GM12878 (cell line): ENCODE results near the gene SLC12A2. TPM values are rescaled to one million over a fixed set of nuclear protein-coding genes. Genes with fewer than 3 reads are reported as not detected.

Experiments
- ATAC-seq: fragments of 200-7000 bp; cut with Tn5 transposase; 3 replicates; pipeline ENCODE4 v1.9.1; 2020; ENCODE audit warnings: mild to moderate bottlenecking, moderate library complexity
- BruUV-seq: library from RNA; stranded (reverse); fragments of 400-500 nt; replicated peaks from 2 replicates; lab custom pipeline; 2021; lab: Mats Ljungman, UMichigan
- CTCF ChIA-PET: fragments of 300-600 bp; sonication (Branson Sonifier 250); formaldehyde crosslinking; extraction: SDS; loops from one replicate; lab custom pipeline; 2021; ENCODE audit warnings: inconsistent platforms; lab: Yijun Ruan, JAX
- POLR2A ChIA-PET: fragments of 350-600 bp; formaldehyde crosslinking; extraction: SDS; loops from one replicate; lab custom pipeline; 2021; ENCODE audit warnings: inconsistent platforms; lab: Charles Lee
- RAD21 ChIA-PET: fragments of 300-600 bp; sonication (Branson Sonifier 250); formaldehyde crosslinking; loops from one replicate; lab custom pipeline; 2023; ENCODE audit warnings: antibody characterized with exemption; ENCODE audit not compliant: unreplicated experiment; lab: Charles Lee
- SMC1A ChIA-PET: fragments of 300-600 bp; sonication (Branson Sonifier 250); formaldehyde crosslinking; loops from one replicate; lab custom pipeline; 2023; ENCODE audit not compliant: unreplicated experiment, uncharacterized antibody; lab: Charles Lee
- DNase-seq: peaks from one replicate; pipeline ENCODE4 v3.0.0-alpha.2; 2011; ENCODE audit warnings: low read depth, low spot score
- FAIRE-seq: peaks from 3 replicates; lab custom pipeline; 2011; peaks lifted over from hg19 to GRCh38; lab: Jason Lieb, UNC
- H2AFZ ChIP-seq: 2 replicates; pipeline ENCODE4 v1.6.0; 2011; ENCODE audit warnings: low read depth, low read length, control low read depth; ENCODE audit not compliant: control insufficient read depth
- H3K27ac ChIP-seq: 2 replicates; pipeline ENCODE4 v1.5.1; 2011; ENCODE audit warnings: control low read depth; ENCODE audit not compliant: control insufficient read depth, insufficient read depth
- H3K27me3 ChIP-seq, 2 experiments: replicated peaks in 1 of 2; 2 replicates each; pipeline versions ENCODE4 v1.6.0 to v1.6.1; 2011; ENCODE audit warnings: low read length in 1 of 2; ENCODE audit not compliant: control insufficient read depth in 2 of 2, insufficient read depth in 2 of 2
- H3K36me3 ChIP-seq, 2 experiments: 2 replicates each; pipeline ENCODE4 v1.5.1; 2011; ENCODE audit warnings: low read length in 1 of 2; ENCODE audit not compliant: control insufficient read depth in 2 of 2, insufficient read depth in 2 of 2
- H3K4me1 ChIP-seq: 2 replicates; pipeline ENCODE4 v1.6.1; 2011; ENCODE audit warnings: mild to moderate bottlenecking, low read length, moderate library complexity, mixed read lengths; ENCODE audit not compliant: control insufficient read depth, insufficient read depth
- H3K4me2 ChIP-seq: 2 replicates; pipeline ENCODE4 v1.6.0; 2011; ENCODE audit warnings: control low read depth; ENCODE audit not compliant: control insufficient read depth, insufficient read depth
- H3K4me3 ChIP-seq: fragments of 200-600 bp; sonication (generic); 2 replicates; pipeline ENCODE4 v1.5.1; 2016
- H3K79me2 ChIP-seq: 2 replicates; pipeline ENCODE4 v1.6.0; 2011; ENCODE audit warnings: low read length; ENCODE audit not compliant: control insufficient read depth, insufficient read depth
- H3K9ac ChIP-seq: 2 replicates; pipeline ENCODE4 v1.8.0; 2011; ENCODE audit warnings: low read length, control low read depth, mixed read lengths; ENCODE audit not compliant: control insufficient read depth, insufficient read depth
- H3K9me3 ChIP-seq: replicated peaks from 3 replicates; pipeline ENCODE4 v1.5.1; 2011; ENCODE audit warnings: mild to moderate bottlenecking, low read length; ENCODE audit not compliant: control insufficient read depth, insufficient read depth
- H4K20me1 ChIP-seq: 2 replicates; pipeline ENCODE4 v1.6.0; 2011; ENCODE audit not compliant: control insufficient read depth, insufficient read depth
- BMI1 ChIP-seq: fragments of 450-650 bp; IDR thresholded peaks from 2 replicates; pipeline ENCODE4 v1.6.1; 2016; ENCODE audit warnings: mild to moderate bottlenecking, moderate library complexity, borderline replicate concordance
- CREB1 ChIP-seq: IDR thresholded peaks from 2 replicates; pipeline ENCODE4 v1.6.1; 2012; ENCODE audit warnings: low read depth, mild to moderate bottlenecking, inconsistent platforms
- EP300 ChIP-seq, 2 experiments: fragments of 150-350 bp in 1 of 2; IDR thresholded peaks; 2 replicates each; pipeline ENCODE4 v1.6.1; 2011 to 2012; ENCODE audit warnings: low read depth in 2 of 2, low read length in 2 of 2, borderline replicate concordance in 1 of 2, improper control_type of control experiment in 1 of 2, inconsistent platforms in 1 of 2; ENCODE audit not compliant: control insufficient read depth in 1 of 2
- FOXK2 ChIP-seq: fragments of 450-650 bp; IDR thresholded peaks from 2 replicates; pipeline ENCODE4 v1.6.1; 2017; ENCODE audit warnings: mild to moderate bottlenecking, moderate library complexity
- IRF3 ChIP-seq: fragments of 450-650 bp; IDR thresholded peaks from 2 replicates; pipeline ENCODE4 v1.6.1; 2014; ENCODE audit warnings: mild to moderate bottlenecking
- MEF2A ChIP-seq: IDR thresholded peaks from 2 replicates; pipeline ENCODE4 v1.6.1; 2011; ENCODE audit warnings: low read depth, mild to moderate bottlenecking, low read length, moderate library complexity; ENCODE audit not compliant: insufficient read depth
- PKNOX1 ChIP-seq: fragments of 450-650 bp; IDR thresholded peaks from 2 replicates; pipeline ENCODE4 v1.6.1; 2016; ENCODE audit warnings: mild to moderate bottlenecking
- RELB ChIP-seq: fragments of 450-650 bp; IDR thresholded peaks from 2 replicates; pipeline ENCODE4 v1.6.1; 2017; ENCODE audit warnings: low read depth, mild to moderate bottlenecking, moderate library complexity
- SIN3A ChIP-seq: IDR thresholded peaks from 2 replicates; pipeline ENCODE4 v1.6.1; 2012; ENCODE audit warnings: low read depth, low read length, improper control_type of control experiment
- ZNF207 ChIP-seq: fragments of 450-650 bp; IDR thresholded peaks from 2 replicates; pipeline ENCODE4 v1.6.1; 2014; ENCODE audit warnings: antibody characterized with exemption, mild to moderate bottlenecking, borderline replicate concordance
- ZNF24 ChIP-seq: fragments of 450-650 bp; IDR thresholded peaks from 2 replicates; pipeline ENCODE4 v1.6.1; 2017; ENCODE audit warnings: antibody characterized with exemption, mild to moderate bottlenecking
- WGBS: methylation state at CpG from one replicate; pipeline ENCODE4 v1.1.6; 2016; ENCODE audit warnings: low lambda C conversion rate; ENCODE audit not compliant: insufficient replicate concordance, insufficient coverage; ENCODE audit errors: missing lambda C conversion rate; 5-methylcytosine and 5-hydroxymethylcytosine counted together
- in situ Hi-C: fragments of 300-500 bp; cut with MboI; formaldehyde crosslinking; loops from 9 replicates; pipeline ENCODE4 v1.14.3; 2018; ENCODE audit warnings: mixed read lengths
- intact Hi-C: fragments of 100-400 bp; cut with micrococcal nuclease; formaldehyde crosslinking; loops from one replicate; pipeline ENCODE4 v1.14.2; 2022; ENCODE audit not compliant: unreplicated experiment
- polyA plus RNA-seq, 11 experiments: library from polyadenylated mRNA; depleted of rRNA in 4 of 11; unstranded in 6 of 11; stranded (reverse) in 5 of 11; fragments of >200 nt; fragmentation: Nextera tagmentation in 4 of 11; fragmentation: Illumina TruSeq in 1 of 11; extraction: Ambion mirVana in 4 of 11; extraction: Trizol in 1 of 11; gene quantifications; 1 replicate in 1 of 11; 2 replicates in 10 of 11; pipeline versions ENCODE4 v1.2.1 to v1.2.3, GENCODE V29; 2011 to 2016; ENCODE audit warnings: inconsistent platforms in 2 of 11, missing spikeins in 2 of 11, low read depth in 1 of 11
- total RNA-seq, 4 experiments: library from RNA; depleted of rRNA in 3 of 4; stranded (reverse); fragments of >200 nt in 3 of 4; fragmentation: Illumina TruSeq in 1 of 4; extraction: Trizol in 1 of 4; gene quantifications; 2 replicates each; pipeline versions ENCODE4 v1.2.1 to v1.2.3, GENCODE V29; 2013 to 2021

Gene SLC12A2
- total and polyA plus RNA-seq, 10 of the 15 experiments (the other 5 are each of a cell fraction or from before 2014, with no cell fraction given): 5.1 to 21.8 (median 10.5) TPM

GRCh38 chr5:128199104-128199503 is 115.5 kb downstream of the SLC12A2 start:
- CTCF ChIA-PET: interaction anchor here (1.5 to 6.5 kb wide), 4 partner anchors 8 to 635 kb away, joined by 6 to 78 read pairs (median 30); no protein-coding TSS in a partner anchor
- in situ Hi-C loops: no loop called here
- SMC1A ChIA-PET: interaction anchor here (1.0 to 2.0 kb wide), 5 partner anchors 301 to 635 kb away, joined by 3 to 6 read pairs (median 4); no protein-coding TSS in a partner anchor

More at GRCh38 chr5:128199104-128199503, 115.5 kb downstream of the SLC12A2 start:
- Histone ChIP-seq H3K4me1 (peaks cover 4% of the 10 kb centered on the region; the same call in 1 of the 2 replicates), H3K27ac (no peak overlapping the region), H3K9ac (no peak overlapping the region), H3K4me3 (no peak overlapping the region), H3K27me3 (no peaks in the 10 kb centered on the region), H3K36me3 (no peaks in the 10 kb centered on the region), H2AFZ (no peak overlapping the region), H3K9me3 (no peaks in the 10 kb centered on the region; the same call in 1 of the 3 replicates), H3K4me2 (no peak overlapping the region), H4K20me1 (no peaks in the 10 kb centered on the region), H3K79me2 (no peaks in the 10 kb centered on the region)
- TF ChIP-seq CREB1 (no peak), IRF3 (no peak), SIN3A (no peak), FOXK2 (no peak), ZNF207 (no peak), PKNOX1 (no peak), MEF2A (no peak), EP300 (IDR thresholded peaks at IDR 0.05; ENCODE audit: borderline replicate concordance in 1 of 2, control insufficient read depth in 1 of 2, low read depth in 2 of 2, low read length in 2 of 2) (no peak), ZNF24 (no peak), BMI1 (no peak), RELB (no peak)
- DNase-seq: no peak
- POLR2A ChIA-PET: no interaction called here
- WGBS: 97% methylated on average over 4 of the region's 4 CpGs
- intact Hi-C loops: no loop called here
- FAIRE-seq: no peak
- BruUV-seq: no TSS peak
- no peak for ATAC-seq
- RAD21 ChIA-PET: interaction anchor here (0.9 to 4.5 kb wide), 3 partner anchors 323 to 636 kb away, joined by 3 to 41 read pairs (median 21); no protein-coding TSS in a partner anchor
